Lower leg skin (tissue), 3 donors: ENCODE measurements around the gene VWC2L.

ENCODE experiments used
- CTCF ChIP-seq, 3 donors: fragments of 450-650 bp; IDR thresholded peaks; one replicate each; pipeline ENCODE4 v1.5.1; 2016; ENCODE audit warnings: antibody characterized with exemption in 3 of 3, mild to moderate bottlenecking in 3 of 3, moderate library complexity in 2 of 3
- POLR2A ChIP-seq, 2 donors: fragments of 450-650 bp; IDR thresholded peaks; one replicate each; pipeline ENCODE4 v1.6.1; 2016 to 2017; ENCODE audit warnings: antibody characterized with exemption in 2 of 2, mild to moderate bottlenecking in 1 of 2, moderate library complexity in 1 of 2

GRCh38 chr2:214504599-214505376 is 93.9 kb downstream of the VWC2L start:
- TF ChIP-seq CTCF (IDR thresholded peaks at IDR 0.05) (no peak), POLR2A (IDR thresholded peaks at IDR 0.05) (no peak)
